GM19023 (cell line): Measurements from ENCODE around the gene KIF3A.
A peak's percentile ranks its signal among the peaks of the same experiment; 100 is the strongest.
"Not testable (repeated sequence)": the region's sequence is repeated elsewhere in the genome, so short reads cannot be mapped to it uniquely, and the experiment has no call there.

Experiments
- ATAC-seq: cut with Tn5 transposase; IDR thresholded peaks from one replicate; pipeline ENCODE4 v1.9.1; 2021; ENCODE audit warnings: mild to moderate bottlenecking, moderate library complexity; ENCODE audit not compliant: unreplicated experiment

KIF3A gene

DNA sequence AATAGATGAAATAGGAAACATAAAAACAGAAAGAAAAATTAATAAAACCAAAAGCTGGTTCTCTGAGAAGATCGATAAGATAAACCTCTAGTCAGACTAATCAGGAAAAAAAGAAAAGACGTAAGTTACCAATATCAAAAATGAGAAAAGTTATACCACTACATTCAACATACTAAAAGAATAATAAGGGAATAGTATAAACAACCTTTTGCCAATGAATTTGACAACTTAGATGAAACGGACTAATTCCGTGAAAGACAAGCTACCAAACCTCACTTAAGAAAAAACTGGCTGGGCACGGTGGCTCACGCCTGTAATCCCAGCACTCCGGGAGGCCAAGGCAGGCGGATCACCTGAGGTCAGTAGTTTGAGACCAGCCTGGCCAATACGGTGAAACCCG, 7.5 kb downstream of the KIF3A start:
- ATAC-seq, result no peak

DNA sequence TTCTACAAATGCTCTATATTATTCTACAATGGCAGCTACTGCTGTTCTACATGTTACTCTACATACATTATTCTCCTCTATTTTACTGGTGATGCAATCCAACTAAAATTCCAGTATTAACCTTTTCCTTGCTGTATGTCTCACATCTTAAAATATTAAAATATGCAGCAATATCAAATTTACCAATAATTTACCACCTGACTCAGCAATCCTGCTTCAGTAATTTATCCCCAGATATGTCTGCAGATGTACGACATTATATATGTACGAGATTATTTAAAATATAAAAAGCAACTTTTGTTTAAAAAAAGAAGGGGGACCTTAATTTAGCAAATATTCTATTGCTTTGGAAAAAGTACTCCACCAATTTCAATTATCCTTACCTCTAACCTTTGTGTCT, 11.6 kb downstream of the KIF3A start:
- ATAC-seq, result no peak

DNA sequence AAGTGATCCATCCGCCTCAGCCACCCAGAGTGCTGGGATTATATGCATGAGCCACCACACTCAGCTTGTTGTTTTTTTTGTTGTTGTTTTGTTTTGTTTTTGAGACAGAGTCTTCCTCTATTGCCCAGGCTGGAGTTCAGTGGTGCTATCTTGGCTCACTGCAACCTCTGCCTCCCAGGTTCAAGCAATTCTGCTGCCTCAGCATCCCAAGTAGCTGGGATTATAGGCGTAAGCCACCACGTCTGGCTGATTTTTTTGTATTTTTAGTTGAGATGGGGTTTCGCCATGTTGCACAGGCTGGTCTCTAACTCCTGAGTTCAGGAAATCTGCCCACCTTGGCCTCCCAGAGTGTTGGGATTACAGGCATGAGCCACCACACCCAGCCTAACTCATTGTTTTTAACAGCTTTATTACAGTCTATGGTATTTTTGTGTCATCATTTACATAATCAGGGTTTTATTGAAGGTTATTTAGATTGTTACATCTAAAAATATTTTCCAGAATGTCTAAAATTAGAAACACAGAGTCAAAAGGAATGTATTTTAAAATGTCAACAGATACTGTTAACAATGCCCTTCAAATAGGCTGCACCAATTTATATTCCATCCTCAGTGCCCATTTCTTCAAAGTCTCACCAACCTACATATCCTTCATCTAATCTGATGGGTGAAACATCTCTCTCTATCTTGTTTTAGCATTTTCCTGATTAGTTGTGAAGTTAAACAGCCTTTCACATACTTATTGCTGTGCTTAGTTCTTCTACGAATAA, 18.6 kb downstream of the KIF3A start:
- no peak for ATAC-seq

DNA sequence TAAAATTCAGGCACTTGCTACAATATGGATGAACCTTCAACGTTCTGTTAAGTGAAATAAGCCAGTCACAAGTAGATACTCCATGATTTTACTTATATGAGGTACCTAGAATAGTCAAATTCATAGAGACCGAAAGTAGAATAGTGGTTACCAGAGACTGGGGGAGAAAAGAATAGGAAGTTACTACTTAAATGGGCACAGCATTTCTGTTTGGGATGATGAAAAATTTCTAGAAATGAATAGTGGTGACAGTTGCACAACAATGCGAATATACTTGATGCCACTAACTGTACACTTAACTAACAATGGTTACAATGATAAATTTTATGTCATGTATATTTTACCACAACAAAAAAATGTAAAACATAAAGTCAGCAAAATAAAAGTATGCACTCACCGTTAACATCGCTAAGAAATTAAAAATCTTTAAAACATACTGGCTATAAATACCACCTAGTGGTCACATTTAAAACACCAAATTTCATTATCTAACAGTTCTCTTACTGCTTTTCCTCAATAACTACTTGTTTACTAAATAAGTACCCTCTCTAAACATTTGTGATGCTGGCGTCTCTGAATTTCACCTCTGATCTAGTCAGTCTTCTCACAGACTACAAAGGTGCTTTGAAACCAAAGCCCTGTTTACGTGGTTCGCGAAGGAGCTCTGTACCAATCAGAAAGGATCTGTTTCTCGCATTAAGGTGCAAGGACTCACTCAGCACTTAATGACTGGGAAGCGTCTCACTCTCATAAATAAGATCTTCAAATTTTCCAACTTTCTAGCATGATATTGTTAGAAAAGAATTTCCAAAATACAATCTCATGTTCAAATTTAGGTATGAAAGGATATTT, 22.7 kb downstream of the KIF3A start:
- ATAC-seq, result no peak

DNA sequence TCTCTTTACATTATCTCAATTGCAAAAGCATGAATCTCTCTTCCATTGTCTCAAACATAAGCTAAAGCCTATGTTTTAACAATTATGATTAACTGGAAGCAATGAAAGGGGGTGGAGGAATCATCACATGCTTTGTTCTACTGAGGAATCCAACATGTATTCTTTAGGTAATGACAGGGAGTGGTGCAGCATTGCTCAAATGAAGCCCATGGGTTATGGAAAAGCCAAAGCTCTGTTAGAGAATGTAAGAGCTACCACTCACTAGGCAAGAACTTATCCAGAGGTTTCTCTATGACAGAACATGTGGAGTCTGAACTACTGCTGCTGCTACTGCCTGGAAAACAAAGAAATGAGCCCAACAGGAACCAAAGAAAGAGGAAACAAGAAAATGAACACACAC, 28.7 kb downstream of the KIF3A start:
- no peak for ATAC-seq

DNA sequence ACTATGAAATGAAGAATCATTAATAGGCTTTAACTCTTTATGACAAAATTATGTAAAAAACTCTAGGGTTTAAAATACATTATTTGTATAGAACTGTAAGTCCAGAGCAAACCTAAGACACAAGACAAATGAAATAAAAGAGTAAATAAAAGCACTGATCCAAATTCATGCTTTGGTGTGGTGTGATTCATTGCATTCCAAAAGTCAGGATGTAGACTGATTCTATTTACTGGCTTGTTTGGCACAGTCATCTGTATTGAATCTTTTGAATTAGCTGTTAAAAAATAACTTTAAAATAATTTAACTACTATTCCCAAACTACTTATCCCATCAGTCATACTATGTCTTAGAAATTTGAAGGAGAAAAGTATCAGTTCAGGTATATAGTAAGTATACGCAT, 32.5 kb downstream of the KIF3A start:
- ATAC-seq, result no peak

DNA sequence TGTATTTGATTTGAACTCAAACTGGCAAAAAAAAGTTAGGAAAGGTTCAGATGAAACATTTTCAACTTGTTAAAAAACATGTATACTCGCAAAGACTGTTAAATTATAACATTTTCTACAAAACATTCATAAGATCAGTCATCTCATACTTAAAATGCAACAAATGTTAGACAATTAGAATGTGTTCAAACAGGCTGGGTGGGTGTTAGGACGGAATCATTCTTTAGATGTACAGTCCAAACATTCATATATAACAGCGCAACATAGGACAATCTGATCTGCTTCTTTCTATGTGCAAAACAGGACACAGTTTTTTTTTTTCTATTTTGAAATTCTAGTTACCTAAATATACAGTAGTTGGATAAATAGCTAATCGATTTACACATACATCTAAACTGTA, 41.4 kb downstream of the KIF3A start:
- no peak for ATAC-seq

DNA sequence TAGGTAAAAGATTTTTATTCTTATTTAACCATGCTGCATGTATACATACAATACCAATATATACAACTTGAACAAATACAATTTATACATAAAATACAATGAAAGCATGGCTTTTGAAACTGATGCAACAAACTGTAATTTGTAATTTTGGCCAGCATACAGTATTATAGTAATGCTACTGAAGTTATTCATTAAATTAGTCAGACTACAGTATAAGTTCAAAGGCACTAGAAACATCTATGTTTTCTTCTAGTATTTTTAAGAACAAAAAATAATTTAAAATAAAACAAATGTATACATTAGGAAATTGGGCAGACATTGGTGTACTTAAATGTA, 44.7 kb downstream of the KIF3A start:
- ATAC-seq, result no peak

DNA sequence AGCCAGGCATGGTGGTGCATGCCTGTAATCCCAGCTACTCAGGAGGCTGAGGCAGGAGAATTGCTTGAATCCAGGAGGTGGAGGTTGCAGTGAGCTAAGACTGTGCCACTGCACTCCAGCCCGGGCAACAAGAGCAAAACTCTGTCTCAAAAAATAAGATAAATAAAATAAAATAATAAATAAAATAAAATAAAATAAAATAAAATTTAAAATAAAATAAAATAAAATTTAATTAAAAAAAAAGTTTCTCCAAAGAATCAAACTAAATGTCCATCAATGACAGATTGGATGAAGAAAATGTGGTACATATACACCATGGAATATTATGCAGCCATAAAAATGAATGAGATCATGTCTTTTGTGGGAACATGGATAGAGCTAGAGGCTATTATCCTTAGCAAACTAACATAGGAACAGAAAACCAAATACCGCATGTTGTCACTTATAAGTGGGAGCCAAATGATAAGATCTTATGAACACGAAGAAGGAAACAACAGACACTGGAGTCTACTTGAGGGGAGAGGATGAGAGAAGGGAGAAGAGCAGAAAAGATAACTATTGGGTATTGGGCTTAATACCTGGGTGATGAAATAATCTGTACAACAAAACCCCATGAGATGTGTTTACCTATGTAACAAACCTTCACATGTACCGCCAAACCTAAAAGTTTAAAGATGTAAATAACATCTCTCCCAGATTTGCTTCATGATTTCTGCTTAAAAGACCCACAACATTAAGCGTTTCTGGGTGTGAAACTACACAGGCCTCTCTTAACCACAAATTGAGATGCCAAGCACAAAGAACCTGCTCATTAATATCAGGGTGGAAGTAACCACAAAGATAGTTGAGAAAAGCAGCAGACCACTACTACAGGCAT, 45.4 kb downstream of the KIF3A start:
- not testable (repeated sequence) for ATAC-seq

DNA sequence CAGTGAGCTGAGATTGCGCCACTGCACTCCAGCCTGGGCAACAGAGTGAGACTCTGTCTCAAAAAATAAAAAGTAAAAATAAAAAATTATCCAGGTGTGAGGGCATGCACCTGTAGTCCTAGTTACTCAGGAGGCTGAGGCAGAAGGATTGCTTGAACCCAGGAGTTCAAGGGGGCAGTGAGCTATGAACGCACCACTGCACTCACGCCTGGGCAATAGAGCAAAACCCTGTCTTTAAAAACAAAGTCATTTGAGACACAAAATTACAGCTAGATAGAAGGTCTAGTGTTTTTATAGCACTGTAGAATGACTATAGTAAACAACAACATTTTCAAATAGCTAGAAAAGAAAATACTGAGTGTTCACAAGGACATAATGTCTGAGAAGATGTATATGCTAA, 47.2 kb downstream of the KIF3A start:
- ATAC-seq, result no peak

DNA sequence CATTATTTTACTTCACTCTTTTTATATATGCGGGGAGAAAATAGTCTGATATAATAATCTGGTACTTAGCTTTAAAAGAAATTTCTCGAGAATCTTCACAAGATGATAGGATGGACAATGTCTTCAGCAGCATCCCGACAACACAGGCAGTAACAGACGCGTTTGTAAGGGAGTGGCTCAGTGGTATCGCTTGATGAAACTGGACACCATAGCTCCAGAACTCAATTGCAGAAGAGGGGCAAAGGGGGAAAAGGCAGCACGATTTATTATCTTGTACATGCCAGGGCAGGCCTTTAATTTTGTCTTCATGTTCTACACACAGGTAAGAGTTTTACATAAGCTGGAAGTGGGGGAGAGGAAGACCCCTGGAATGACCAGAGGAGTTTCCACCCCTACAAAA, 47.8 kb downstream of the KIF3A start:
- ATAC-seq, result no peak

DNA sequence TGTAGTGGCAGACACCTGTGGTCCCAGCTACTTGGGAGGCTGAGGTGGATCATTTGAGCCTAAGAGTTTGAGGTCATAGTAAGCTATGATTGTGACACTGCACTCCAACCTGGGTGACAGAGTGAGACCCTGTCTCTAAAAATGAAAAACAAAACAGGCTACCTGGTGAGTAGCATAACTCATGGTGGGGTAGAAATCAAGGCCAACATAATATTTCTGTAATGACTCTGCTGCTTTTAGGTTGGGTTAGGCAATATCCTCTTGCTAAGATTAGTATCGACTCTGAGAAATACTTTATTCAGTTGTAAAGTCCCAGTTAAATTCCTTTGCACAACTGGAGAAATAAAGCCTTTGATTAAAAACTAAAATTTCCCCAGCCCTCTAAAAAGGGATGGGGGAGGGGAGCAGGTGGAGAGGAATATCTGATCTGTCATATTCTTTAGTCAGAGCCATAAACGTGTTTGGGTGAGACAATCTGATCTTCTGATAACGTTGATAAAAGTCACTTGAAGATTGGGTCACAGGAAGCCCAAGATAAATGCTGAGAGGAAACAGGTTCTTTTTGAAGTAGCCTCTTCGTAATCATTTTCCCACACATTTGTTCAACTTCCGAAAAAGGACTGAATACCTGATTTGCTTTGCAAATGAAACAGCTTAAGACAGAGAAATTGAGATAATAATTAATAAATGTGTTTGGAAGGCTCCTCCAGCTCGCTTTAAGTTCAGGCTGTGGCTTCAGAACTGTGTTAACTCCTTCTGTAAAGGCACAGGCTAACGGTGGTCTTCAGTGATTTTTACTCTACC, 48.6 kb downstream of the KIF3A start:
- ATAC-seq, result no peak

DNA sequence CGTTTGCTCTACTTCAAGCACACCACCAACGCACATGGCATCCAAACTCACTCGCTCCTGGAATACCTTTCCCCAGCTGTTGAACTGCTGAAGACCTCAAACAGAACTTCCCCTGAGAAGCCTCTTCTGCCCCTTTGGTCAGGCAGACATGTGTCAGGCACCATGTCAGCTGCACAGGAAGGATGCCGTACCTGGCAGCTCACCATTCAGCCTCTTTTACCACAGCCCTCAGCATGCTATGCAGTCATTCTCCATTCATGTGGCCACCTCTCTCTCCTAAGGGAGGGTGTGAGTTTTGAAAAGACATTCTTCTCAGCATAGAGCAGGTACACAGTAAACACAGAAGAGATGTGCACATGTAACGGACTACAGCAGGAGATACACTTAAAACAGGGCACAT, 49.4 kb downstream of the KIF3A start:
- ATAC-seq, result peak; percentile 49

DNA sequence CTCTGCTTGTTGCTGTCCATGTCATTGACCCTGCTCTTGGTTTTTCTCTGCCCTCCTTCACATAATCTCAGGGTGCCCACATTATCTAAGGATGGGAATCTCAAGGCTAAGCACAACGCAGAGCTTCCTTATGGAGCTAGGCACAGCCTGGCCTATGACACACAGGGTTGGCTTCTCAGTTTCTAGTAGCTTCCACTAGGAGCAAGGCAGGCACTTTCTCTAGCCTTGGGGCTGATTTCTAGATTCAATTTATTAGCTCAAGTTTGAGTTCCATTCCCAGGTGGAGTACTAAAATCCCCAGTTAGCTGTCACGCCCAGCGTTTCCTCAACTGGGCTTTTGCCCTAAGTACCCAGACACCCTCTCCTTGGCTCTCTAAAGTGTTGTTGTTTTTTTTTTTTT, 51.2 kb downstream of the KIF3A start:
- no peak for ATAC-seq

DNA sequence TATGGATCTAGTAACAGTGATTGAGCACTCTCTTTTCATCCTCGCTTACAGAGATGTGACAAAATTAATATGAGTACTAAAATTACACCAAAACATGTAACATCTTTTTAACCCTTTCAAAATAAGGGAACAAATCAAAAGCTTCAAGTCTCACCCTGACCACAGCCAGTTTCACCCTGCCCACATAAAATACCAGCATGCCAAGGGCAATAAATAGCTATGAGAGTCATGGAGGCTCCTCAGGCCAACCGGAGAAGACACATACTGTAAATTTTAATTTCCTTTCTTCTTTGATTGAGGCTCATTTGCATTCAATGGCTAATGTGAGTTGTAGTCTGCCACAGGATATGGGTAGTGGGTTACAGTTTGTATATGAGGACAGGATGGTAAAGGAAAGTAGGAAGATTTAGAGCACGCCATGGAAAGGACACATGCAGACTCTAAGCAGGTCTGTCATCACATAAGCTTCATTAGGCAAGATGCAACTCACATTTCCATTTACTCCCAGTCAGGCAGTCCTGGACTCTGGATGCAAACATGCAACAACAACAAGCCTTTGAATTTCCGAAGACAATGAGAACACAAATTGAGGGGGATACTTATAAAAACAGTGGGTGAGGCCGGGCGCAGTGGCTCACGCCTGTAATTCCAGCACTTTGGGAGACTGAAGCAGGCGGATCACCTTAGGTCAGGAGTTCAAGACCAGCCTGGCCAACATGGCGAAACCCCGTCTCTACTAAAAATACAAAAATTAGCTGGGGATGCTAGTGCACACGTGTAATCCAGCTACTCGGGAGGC, 52.2 kb downstream of the KIF3A start:
- ATAC-seq, result no peak

DNA sequence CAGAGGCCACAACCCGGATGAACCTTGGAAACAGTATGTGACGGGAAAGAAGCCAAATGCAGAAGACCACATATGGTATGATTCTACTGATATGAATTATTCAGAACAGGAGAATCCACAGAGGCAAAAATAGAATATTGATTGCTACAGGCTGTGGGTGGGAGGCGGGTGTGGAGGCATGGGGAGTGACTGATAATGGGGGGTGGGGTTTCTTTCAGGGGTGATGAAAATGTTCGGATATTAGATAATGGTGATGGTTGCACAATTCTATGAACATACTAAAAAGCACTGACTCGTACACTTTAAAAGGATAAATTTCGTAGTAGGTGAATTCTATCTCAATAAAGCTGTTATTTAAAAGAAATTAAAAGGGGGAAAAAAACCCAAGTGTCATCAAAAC, 52.9 kb downstream of the KIF3A start:
- ATAC-seq, result no peak

DNA sequence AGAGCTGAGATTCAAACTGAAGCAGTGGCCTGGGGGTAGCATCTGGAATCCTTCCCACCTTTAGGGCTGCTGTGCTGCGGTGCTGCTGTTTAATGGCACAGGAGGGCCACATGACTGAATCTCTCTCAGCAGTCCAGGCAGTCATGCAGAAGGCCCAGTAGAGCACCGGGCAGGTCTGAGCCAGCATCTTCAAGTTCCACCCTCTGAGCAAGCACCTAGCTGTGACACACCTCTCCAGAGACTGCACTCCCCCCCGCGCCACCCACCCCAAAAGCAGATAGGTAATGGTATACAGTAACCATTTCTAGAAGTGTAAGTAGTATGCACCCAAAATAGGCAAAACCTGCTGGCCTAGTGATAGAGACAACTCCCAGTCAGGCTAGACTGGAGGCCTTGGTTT, 55.4 kb downstream of the KIF3A start:
- ATAC-seq, result no peak

DNA sequence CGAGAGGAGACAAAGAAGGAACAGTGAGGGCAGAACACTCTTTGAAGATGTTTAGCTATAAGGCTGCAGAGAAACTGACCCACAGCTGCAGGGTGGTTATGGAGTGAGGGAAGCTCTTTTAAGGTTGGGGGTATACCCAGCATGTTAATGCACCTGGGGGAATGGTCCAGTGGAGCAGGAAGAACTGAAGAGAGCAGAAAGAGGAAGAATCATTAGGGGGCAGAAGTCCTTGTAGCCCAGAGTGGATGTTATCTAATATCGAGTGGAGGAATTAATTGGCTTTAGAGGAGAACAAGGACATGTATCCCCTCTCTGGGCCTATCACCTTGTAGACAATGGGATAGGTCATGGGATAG, 55.9 kb downstream of the KIF3A start:
- ATAC-seq, result no peak

DNA sequence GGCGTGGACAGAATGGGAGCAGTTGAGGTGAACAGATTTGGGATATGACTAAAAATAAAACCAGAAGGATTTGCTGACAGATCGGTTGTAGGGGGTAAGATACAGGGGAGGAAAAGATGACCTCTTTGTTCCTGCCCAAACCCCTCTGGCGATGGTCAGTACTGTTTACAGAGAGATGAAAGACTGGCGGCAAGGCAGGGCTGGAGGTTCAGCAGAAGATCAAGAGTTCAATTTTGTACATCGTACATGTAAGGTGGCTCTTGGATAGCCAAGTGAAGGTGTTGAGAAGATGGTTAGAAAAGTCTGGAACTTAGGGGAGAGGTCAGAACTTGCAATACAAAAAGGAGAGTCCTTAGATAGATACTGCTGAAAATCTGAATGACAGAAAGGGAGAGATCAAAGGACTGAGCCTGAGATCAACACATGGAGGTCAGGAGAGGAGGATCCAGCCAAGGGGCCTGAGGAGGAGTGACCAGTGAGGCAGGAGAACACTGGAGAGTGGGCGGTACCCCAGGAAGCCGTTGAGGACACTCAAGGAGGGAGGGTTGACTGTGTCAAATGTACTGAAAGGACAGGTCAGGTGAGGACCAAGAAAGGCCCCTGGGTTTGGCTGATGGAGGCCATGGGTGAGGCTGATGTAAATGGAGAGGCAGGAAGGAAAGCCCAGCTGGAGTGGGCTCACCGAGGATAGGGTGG, 56.4 kb downstream of the KIF3A start:
- no peak for ATAC-seq
